ENCODE data around the gene CPXM2.

DNA sequence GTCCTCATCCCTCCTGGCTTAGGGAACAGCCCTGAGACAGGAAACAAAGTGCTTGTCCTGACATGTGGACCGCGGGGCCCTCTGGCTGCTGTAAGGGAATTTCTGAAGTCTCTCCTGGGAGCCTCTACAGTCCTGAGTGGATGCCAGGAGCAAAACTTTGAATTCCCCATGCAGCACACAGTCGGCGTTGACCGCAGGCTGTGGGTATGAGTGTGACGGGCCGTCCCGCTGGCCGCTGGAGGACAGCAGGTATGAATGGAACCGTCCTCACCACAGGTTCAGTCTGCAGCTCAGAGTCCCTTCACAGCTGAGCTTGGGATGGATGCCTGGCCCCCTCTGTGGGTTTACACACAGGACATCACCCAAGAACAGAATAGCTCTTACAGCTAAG is 130.6 kb downstream of the CPXM2 start:
- TF ChIP-seq POLR2AphosphoS5 (IDR thresholded peaks at IDR 0.05; ENCODE audit: low read depth): no peak
- TF ChIP-seq, protein P1, sequence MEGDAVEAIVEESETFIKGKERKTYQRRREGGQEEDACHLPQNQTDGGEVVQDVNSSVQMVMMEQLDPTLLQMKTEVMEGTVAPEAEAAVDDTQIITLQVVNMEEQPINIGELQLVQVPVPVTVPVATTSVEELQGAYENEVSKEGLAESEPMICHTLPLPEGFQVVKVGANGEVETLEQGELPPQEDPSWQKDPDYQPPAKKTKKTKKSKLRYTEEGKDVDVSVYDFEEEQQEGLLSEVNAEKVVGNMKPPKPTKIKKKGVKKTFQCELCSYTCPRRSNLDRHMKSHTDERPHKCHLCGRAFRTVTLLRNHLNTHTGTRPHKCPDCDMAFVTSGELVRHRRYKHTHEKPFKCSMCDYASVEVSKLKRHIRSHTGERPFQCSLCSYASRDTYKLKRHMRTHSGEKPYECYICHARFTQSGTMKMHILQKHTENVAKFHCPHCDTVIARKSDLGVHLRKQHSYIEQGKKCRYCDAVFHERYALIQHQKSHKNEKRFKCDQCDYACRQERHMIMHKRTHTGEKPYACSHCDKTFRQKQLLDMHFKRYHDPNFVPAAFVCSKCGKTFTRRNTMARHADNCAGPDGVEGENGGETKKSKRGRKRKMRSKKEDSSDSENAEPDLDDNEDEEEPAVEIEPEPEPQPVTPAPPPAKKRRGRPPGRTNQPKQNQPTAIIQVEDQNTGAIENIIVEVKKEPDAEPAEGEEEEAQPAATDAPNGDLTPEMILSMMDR (IDR thresholded peaks at IDR 0.05; ENCODE audit: insufficient read depth, low read length): no peak
- TF ChIP-seq GABPA (IDR thresholded peaks at IDR 0.05; ENCODE audit: low read depth): no peak
- TF ChIP-seq REST (IDR thresholded peaks at IDR 0.05; ENCODE audit: insufficient replicate concordance, low read depth): no peak
- TF ChIP-seq SPI1 (IDR thresholded peaks at IDR 0.05; ENCODE audit: borderline replicate concordance, low read depth): no peak
